Upper lobe of left lung (tissue), 4 donors: ENCODE data around the gene PHACTR1.

ENCODE experiments used
- EP300 ChIP-seq, 4 donors: sonication (generic); formaldehyde crosslinking; IDR thresholded peaks; one replicate each; pipeline ENCODE4 v1.5.1; 2017; ENCODE audit warnings: antibody characterized with exemption in 4 of 4, control low read depth in 2 of 4
- TF ChIP-seq, protein P1 (sequence below), 6 experiments: fragments of 450-650 bp in 4 of 6; fragments of 200-600 bp in 2 of 6; sonication (generic) in 2 of 6; IDR thresholded peaks; one replicate each; pipeline ENCODE4 v1.5.1; 2016 to 2019; ENCODE audit warnings: antibody characterized with exemption in 6 of 6

DNA sequence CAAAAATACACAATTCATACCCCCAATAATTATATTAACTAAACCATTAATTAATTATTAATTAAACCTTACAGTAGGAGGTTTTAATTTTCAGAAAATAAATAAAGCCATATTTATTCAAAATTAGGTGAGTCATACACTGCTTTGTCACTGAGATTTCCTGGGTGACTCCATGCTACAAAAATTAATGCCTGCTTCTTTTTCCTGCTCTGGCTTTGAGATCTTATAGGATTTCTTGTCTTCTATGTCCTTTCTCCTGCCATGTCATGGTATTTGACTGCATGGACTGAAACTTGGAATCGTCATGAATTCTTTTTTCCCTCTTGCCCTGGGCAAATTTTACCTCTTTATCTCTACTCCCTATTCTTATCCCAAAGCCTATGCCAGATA is 133.2 kb downstream of the PHACTR1 start:
- TF ChIP-seq, protein P1, sequence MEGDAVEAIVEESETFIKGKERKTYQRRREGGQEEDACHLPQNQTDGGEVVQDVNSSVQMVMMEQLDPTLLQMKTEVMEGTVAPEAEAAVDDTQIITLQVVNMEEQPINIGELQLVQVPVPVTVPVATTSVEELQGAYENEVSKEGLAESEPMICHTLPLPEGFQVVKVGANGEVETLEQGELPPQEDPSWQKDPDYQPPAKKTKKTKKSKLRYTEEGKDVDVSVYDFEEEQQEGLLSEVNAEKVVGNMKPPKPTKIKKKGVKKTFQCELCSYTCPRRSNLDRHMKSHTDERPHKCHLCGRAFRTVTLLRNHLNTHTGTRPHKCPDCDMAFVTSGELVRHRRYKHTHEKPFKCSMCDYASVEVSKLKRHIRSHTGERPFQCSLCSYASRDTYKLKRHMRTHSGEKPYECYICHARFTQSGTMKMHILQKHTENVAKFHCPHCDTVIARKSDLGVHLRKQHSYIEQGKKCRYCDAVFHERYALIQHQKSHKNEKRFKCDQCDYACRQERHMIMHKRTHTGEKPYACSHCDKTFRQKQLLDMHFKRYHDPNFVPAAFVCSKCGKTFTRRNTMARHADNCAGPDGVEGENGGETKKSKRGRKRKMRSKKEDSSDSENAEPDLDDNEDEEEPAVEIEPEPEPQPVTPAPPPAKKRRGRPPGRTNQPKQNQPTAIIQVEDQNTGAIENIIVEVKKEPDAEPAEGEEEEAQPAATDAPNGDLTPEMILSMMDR (IDR thresholded peaks at IDR 0.05): no peak
- no peak for TF ChIP-seq EP300 (IDR thresholded peaks at IDR 0.05)
